SKM-1 (cell line): ENCODE measurements around the gene C14orf93.
A peak's percentile ranks its signal among the peaks of the same experiment; 100 is the strongest.
"Not testable (repeated sequence)": the region's sequence is repeated elsewhere in the genome, so short reads cannot be mapped to it uniquely, and the experiment has no call there.

Source experiments
- DNase-seq: peaks from one replicate; lab custom pipeline; 2025; ENCODE audit not compliant: unreplicated experiment; lab: John Stamatoyannopoulos, UW

Gene C14orf93

GRCh38 chr14:23021434-23021833, 11.5 kb upstream of the C14orf93 start:
- no peak for DNase-seq

- DNase-seq: no peak
Measured at GRCh38 chr14:23020143-23021128, 10.5 kb upstream of the C14orf93 start.

GRCh38 chr14:23018107-23018506, 8.2 kb upstream of the C14orf93 start:
- no peak for DNase-seq

GRCh38 chr14:23017091-23017490, 7.1 kb upstream of the C14orf93 start:
- no peak for DNase-seq

- DNase-seq: no peak
Measured at GRCh38 chr14:23015618-23016017, 5.7 kb upstream of the C14orf93 start.

- DNase-seq: not testable (repeated sequence)
Measured at GRCh38 chr14:23013749-23014054, 3.8 kb upstream of the C14orf93 start.

- DNase-seq: no peak
Measured at GRCh38 chr14:23013054-23013748, 3.3 kb upstream of the C14orf93 start.

- DNase-seq: no peak
Measured at GRCh38 chr14:23009483-23009938, 432 bp downstream of the C14orf93 start.

- DNase-seq: no peak
Measured at GRCh38 chr14:23008831-23009230, 1.1 kb downstream of the C14orf93 start.

GRCh38 chr14:23006544-23007419, 3.2 kb downstream of the C14orf93 start:
- peak; percentile 69 for DNase-seq

GRCh38 chr14:23006188-23006534, 3.8 kb downstream of the C14orf93 start:
- no peak for DNase-seq

- DNase-seq: no peak
Measured at GRCh38 chr14:23005451-23006187, 4.3 kb downstream of the C14orf93 start.

GRCh38 chr14:23004274-23004673, 5.7 kb downstream of the C14orf93 start:
- DNase-seq: not testable (repeated sequence)

- no peak for DNase-seq
Measured at GRCh38 chr14:23002592-23002991, 7.4 kb downstream of the C14orf93 start.

- DNase-seq: no peak
Measured at GRCh38 chr14:23000860-23001259, 9.1 kb downstream of the C14orf93 start.

GRCh38 chr14:22998329-22999012, 11.5 kb downstream of the C14orf93 start:
- no peak for DNase-seq

- DNase-seq: no peak
Measured at GRCh38 chr14:22997676-22998323, 12.1 kb downstream of the C14orf93 start.

GRCh38 chr14:22996768-22997654, 12.9 kb downstream of the C14orf93 start:
- DNase-seq: no peak
